Activated naive CD4-positive, alpha-beta T cell treated with Interleukin-2 at 50 U/mL for 16 hours (primary cell): Measurements from ENCODE around the gene TBC1D26.
"Not testable (repeated sequence)": the region's sequence is repeated elsewhere in the genome, so short reads cannot be mapped to it uniquely, and the experiment has no call there.

Source experiments
- DNase-seq: peaks from one replicate; pipeline ENCODE4 v3.0.0-alpha.2; 2020

The TBC1D26 gene

DNA sequence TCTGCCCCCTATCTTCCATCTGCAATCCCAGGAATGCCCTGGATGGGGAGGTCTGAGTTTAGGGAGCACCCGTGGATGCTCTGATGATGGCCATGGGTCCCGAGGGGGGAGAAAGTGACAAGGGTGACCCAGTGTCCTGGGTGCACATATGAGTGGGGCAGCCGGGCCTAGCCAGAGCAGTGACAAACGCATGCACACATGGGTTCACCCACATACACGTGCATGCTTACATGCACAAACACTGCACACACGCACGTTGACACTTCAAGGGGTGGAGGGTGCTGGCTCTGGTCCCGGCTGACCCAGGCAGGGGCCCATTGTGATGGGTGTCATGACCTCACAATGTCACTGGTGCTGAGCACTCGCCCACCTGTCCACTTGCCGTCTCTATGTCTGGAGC lies at the start of gene TBC1D26:
TSS of gene TBC1D26 (plus strand) at position 384 of the 400 bp plus-strand sequence. CDS start 3,066 bp downstream, outside the sequence.
- DNase-seq, result not testable (repeated sequence)

DNA sequence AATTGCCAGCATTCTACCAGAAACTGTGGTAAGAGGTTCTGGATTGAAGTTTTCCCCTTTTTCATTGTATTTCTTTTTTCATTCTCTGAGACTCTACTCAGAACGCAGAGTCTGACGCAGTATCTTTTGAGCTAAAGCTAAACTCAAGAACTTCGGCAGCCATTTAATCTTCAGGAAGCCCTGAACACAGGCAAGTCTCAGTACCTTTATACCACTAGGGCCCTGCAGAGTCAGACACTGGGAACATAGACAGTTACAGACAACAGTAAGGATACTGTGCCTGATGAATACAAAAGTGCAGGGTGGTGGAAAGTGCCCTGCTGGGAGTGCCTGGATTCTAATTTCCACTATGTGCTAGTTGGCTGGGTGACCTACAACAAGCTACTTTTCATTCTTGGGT lies 48.9 kb upstream of the TBC1D26 start:
- DNase-seq, result not testable (repeated sequence)

DNA sequence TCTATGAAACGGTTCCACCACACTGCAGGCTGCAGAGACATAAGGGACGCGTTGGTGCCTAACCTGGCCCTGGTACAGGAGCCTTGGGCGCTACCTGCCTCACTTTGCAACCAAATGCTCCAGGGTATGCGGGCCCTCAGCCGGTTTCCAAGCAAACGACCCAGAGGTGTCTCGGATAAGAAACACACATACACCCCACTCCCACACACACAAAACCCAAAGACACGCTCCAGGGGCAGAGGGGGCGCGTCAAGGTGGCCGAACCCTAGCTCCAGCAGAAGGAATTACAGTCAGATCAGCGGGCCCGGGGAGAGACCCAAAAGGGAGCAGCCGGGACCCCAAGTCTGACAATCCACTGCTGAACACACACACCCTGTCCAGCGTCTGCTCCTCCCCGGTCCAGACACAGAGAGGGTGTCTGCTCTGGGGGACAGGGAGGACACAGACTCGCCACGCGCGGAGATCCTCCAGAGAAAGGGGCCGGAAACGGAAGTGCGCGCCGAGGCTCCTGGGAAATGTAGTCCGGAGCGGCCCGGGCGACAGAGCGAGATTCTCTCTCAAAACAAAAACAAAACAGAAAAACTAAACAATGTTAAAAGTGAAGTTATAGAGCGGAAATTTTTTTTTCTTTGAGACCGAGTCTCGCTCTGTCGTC lies 48.1 kb upstream of the TBC1D26 start, which contains the start of gene TRIM16:
TSS of gene TRIM16 (minus strand) at position 488 of the 655 bp plus-strand sequence. CDS start 32,702 bp downstream, outside the sequence.
- peak; percentile 85 for DNase-seq

DNA sequence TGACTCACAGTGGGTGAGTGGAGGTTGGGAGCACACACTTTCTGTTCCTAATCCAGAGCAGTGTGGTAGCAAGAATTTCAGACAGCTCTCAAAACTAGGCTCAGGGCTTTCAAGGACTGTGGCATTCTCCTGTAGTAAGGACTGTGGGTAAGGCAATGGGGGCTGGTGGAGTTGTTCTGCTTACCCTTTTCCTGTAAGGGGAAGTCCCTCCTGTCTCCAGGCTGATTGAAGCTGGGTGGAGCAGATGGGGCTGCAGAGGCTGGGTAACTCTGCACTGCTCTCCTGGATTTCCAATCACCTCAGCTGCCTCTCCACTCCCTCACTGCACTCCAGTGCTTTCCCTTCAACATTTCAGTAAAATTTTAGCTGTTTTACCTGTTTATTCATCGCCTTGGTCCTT lies 44.6 kb upstream of the TBC1D26 start:
- not testable (repeated sequence) for DNase-seq

DNA sequence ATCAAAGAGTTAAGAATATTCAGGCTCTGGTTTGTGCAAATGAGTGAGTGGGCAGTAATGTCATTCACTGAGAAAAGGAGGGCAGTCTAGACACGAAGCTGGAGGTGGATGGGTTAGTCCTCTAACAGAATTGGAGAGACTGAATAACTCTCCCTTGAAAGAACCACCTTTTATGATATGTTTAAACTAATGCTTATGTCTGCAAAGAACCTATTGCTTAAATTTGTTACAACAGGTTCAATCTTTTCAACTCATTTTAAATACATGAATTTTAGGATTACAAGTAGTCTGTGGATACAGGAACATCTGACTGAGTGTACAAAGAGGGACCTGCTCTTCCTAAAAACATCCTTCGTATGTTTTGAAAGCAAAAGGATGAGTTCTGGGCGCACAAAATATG lies 33.1 kb upstream of the TBC1D26 start:
- DNase-seq, result not testable (repeated sequence)

DNA sequence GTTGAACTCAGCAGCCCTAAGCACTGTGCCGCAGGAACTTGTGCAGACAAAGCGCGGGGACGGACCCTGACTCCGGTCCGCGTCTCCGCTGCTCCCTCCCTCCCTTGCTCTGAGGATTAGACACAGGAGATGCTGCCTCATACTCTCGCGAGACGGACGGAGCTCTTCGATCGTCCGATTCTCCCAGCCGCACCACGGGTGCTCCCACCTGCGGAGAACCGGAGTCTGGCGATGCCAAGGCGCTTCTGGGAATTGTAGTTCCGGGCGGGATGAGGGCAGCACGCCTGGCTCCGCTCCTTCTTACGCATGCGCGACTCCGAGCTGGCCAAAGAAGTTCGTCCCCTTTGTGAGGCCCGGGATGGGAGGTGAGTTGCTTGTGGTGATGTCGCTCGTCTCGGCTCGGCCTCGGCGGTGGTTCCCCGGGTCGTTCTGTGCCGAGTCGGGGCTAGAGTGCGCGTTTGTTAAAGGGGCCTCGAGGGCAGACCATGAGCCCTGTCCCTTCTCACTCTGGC lies 32.6 kb upstream of the TBC1D26 start, which contains the start of gene ZNF286A:
TSS of gene ZNF286A (plus strand) at position 340 of the 512 bp plus-strand sequence. CDS start 578 bp downstream, outside the sequence.
- DNase-seq, result peak; percentile 98

DNA sequence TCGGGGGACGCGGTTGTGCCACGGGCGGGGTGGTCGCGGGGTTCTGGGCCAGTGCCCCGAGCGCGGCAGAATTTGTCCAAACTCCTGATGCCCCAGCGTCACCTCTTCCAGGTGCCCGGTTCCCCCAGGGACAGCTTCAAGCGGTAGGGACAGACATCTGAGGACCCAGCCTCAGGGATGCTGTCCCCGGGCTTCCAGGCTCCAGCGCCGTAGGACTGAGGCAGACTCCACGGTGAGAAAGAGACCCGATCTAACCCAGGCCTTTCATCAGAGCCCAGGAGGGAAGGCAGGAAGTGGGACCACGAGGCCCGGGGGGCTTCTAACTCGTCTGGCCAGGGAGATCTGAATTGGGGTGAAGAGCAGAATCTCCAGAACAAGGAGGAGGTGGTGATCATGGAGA lies 32.1 kb upstream of the TBC1D26 start:
- not testable (repeated sequence) for DNase-seq

DNA sequence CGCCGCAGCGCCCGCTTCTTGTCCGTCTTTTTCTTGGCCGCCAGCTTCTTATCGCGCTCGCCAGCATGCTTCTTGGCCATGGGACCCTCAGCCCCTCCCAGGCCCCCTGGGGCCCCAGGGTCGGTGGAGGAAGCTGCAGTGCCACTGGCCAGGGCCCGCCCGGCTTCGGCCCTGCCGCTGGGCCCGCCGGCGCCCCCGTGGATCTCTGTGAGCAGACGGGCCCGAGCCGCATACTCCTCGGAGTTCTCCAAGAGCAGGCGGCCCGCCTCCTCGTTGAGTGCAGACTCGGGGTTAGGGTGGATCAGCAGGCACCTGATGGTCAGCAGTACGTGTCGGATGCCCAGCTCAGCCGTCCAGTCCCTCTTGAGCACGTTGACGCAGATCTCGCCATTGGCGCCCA lies 27.8 kb upstream of the TBC1D26 start:
- not testable (repeated sequence) for DNase-seq

DNA sequence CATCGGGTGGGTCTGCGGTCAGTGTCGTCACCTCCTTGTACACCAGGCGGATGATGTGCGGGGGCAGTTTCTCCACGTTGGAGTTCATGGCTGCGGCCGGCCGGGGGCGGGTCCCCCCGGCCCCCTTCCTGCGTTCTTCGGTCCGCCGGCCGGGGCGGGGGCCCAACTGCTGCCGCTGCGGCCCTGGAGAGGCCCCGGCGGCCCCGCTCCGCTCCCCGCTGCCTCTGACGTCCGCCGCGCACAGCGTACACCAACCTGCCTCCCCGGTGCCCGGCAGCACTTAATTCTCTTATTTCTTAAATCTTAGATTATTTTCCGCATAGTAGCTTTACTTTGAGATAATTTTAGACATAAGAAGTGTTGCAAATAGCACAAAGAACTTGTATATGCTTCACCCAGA lies 27.3 kb upstream of the TBC1D26 start:
- DNase-seq, result not testable (repeated sequence)

DNA sequence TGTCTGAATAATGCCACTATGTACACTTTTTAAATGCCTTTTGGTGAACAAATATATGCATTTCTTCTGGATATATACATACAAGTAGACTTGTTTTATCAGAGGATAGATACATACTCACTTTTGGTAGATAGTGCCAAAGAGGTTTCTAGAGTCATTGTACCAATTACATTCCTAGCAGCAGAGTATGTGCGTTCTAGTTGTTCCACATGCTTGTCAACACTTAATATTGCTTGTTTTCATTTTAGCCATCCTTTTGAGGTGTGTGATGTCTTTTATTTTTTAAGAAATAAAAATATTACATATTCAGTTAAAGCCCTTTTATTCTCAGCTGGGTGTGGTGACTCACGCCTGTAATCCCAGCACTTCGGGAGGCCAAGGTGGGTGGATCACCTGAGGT lies 23.2 kb upstream of the TBC1D26 start:
- DNase-seq, result not testable (repeated sequence)

DNA sequence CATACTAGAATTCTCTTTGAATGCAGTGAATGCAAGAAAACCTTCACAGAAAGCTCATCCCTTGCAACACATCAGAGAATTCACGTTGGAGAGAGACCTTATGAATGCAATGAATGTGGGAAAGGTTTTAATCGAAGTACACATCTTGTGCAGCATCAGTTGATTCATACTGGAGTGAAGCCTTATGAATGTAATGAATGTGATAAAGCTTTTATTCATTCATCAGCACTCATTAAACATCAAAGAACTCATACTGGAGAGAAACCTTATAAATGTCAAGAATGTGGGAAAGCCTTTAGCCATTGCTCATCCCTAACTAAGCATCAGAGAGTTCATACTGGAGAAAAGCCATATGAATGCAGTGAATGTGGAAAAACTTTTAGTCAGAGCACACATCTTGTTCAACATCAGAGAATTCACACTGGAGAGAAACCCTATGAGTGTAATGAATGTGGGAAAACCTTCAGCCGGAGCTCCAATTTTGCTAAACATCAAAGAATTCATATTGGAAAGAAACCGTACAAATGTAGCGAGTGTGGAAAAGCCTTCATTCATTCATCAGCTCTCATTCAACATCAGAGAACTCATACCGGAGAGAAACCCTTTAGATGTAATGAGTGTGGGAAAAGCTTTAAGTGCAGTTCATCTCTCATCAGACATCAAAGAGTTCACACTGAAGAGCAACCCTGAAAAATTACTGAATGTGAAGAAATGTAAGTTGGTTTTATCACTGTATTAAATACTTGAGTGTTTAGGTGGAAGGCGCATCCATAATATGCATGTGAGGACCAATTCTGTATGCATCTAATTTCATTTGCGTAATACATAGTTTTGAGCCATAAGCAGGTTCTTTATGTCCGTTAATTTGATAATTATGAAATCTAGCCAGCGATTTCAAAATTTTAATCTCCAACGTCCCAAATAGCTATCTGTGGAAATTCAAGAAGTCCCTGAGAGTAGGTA lies 15.2 kb upstream of the TBC1D26 start:
- DNase-seq, result not testable (repeated sequence)

DNA sequence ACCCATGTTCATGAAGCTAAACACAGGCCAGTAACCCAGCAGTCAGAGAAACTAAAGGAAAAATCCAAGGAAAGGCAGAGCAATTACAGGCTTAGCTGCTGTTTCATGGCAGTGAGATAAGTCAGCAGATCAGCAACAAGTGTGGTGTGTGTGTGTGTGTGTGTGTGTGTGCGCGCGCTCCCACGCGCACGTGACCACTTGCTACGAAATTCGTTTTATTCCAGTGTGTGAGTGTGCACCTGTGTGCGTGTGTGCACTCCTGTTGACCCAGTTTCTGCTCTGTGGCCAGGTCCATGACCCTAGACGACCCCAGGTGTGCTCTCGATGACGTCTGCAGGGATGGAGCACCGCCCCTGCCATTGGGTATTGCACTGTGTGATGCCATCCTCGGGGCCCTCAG lies 1.5 kb upstream of the TBC1D26 start:
- not testable (repeated sequence) for DNase-seq

DNA sequence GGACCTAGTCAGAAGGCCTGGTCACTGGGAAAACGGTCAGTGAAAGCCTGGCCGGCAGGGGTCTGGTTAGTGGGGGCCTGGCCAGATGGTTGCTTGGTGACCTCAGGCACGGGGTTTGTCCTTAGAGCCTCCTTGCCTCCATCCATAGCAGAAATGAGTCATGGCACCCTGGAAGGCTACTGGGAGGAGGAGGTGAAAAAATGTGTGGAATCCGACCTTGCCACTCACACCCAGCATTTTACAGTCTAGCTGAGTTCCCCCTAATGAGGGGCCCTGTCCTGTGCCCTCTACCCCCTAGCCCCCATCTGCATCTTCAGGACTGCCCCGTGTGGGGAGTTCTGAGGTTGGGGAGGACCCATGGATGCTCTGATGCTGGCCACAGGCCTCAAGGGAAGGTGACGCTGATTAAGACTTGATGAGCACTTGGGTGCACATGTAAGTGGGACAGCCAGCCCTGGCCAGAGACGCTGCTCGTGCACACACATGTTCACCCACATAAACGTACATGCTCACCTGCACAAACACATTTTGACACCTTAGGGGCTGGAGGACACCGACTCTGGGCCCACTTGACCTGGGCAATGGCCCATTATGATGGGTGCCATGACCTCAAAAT lies 1.2 kb downstream of the TBC1D26 start:
- DNase-seq, result not testable (repeated sequence)

DNA sequence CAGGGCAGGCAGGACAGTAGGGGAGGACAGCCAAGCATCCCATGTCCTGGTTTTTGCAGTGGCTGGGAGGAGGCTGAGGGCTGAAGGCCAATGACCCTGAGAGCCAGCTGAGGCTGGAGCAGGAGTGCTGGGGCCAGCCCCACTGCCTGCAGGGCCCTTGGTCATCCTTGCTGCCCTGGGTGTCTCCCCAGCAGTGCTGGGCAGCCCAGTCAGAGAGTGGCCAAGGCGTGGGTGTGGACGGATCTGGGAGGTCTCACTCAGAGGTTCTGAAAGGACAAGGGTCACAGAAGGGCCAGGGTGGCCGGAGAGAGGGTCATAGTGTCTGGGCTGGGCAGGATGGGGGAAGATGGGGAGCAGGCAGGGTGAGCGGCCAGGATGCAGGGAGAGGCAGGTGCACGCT lies 4.5 kb downstream of the TBC1D26 start:
- DNase-seq, result not testable (repeated sequence)

DNA sequence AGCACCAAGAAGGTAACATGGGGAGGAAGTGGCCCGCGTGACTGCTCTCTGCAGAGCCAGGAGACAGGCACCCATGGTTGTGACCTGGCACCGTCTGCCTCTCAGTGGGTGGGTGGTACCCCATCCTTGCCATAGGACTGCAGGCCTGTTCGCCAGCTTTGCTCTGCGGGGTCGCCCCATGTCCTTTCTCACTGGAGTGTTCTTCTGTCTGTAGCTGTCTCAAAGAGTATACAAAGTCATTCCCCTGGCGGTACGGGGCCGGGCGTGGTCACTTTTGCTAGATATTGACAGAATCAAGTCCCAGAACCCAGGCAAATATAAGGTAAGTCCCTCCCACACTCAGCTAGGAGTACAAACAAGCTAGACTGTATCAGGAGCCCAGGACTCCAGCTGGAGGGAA lies 6.0 kb downstream of the TBC1D26 start:
- no peak for DNase-seq

DNA sequence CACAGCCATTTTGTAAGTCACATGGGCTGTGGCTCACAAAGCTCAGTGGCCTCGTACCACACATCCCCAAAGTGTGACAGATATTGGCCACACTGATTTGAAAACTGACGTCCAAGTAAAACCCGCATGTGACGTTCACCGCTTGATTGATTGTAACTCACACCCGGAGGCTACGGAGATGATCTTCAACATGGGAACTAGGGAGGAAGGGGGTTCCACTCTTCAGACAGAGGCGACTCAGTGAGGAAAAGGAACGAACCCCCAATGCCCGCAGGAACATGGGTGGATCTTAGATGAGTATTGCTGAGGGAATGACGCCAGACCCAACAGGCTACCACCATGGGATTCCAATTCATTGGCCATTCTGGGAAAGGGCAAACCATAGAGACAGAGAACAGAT lies 7.2 kb downstream of the TBC1D26 start:
- DNase-seq, result not testable (repeated sequence)

DNA sequence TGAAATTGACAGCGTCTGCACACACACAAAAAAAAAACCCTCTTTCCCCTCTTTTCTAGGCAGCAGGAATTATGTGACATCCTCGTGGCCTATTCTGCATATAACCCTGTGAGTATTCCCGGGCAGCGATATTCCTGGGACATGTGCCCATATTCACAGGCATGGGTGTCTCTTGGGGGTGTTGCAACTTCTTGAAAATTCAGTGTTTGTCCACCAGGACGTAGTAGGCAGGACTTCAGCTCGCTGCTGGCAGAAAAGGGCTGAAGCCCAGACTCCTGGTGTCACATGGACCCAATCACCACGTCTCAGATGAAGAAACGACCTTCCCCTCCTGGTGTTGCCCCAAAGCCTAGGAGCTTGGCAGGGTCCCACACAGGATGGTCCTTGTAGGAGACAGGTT lies 8.0 kb downstream of the TBC1D26 start:
- not testable (repeated sequence) for DNase-seq

DNA sequence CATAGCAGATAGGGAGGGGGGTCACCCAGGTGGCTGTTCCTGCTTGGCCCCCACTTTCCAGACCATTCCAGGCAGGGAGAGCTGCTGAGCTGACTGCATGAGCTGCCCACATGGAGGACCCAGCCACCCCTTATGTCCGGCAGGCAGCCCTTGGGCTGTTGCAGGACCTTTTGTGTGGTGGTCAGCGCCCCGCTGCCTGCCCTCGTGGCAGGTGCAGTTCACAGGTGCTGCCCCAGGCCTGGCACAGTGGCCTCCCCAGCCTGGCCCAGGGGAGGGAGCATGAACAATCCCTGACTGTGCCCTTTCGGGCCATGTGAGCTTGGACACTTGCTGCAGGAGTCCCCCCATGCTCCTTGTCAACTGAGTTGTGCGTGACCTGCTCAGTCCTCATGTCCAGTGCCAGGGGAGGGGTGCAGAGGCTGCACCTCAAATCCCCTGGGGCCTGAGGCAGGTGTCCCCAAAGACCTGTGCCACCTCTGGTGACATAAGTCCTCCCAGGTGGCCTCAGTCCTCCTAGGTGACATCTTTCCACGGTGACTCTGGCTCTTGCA lies 8.6 kb downstream of the TBC1D26 start:
- DNase-seq, result no peak

DNA sequence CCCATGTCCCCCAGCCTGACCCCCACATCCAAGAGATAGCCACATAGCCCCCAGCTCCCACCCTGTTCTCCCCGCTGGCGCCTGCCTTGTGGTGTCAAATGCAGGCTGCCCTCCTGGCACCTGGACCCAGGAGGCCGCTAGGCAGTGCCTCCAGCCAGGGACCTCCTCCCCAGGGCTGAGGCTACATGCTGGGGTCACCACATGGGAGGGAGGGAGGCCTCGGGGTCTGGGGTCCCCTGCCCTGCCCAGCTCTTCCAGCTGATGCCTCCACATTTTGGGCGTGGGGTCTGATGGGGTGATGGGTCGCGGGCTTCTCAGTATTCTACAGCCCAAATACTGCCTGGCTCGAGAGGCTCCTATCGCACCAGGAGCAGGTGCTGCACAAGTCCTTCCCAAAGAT lies 9.5 kb downstream of the TBC1D26 start:
- DNase-seq, result no peak

DNA sequence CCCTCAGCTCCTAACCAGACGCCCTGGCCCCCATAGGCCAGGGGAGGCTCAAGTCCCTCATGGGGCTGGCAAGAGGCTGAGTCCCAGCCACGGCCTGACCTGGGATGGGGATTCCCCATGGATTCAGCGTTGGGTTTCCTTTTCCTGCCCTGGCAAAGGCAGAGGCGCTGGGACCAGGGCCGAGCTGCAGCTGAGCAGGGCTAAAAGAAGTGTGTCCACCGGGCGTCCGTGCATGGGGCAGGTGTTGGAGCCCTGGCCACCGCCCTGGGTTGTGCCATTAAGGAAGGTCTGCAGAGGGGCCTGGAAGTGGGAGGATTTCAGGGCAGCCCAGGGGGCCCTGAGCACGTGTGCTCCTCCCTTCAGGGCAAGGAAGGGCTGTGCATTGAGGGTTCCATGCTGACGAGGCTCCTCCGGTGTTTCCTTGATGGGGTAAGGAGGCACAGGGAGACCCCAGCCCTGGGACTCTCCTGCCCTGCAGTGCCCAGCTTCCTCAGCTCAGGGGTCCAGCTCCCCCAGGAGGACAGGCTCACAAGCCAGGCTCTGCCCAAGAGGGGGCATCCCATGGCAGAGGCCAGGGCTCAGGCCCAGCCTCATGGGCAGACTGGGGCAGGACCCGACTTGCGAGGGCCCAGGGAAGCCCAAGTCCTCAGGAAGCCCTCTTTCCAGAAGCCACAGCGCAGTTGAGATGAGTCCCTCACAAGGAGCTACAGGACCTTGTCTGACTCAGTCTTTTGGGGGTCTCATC lies 10.1 kb downstream of the TBC1D26 start:
- DNase-seq, result no peak

DNA sequence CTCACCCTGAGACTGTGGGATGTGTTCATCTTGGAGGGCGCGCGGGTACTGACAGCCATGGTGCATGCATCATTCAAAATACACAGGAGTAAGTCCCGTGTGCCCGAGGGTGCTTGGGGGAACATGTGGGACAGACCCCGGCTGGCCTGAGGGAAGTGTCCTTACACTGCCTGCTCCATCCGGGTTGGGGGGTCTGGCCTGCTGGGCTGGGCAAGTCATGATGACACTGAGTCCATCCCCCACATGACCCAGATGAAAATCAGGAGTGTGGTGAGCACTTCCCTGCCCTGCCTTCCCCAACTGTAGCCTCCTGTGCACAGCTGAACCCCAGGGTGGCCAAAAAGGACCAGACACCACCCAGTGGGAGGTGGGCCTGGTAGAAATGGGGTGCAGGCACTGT lies 10.8 kb downstream of the TBC1D26 start:
- DNase-seq, result no peak
